Gastroesophageal sphincter (tissue), 4 donors: Measurements from ENCODE around the gene DPF3. TPM values are rescaled to one million over a fixed set of nuclear protein-coding genes. Genes with fewer than 3 reads are reported as not detected.

Source experiments
- ATAC-seq: fragments of 150-250 bp; one replicate; pipeline ENCODE4 v1.9.1; 2016; ENCODE audit warnings: mild to moderate bottlenecking, moderate library complexity
- H3K27ac ChIP-seq, 4 donors: fragments of 200-600 bp; sonication (generic) in 3 of 4; 1 replicate in 3 of 4; 2 replicates in 1 of 4; pipeline ENCODE4 v1.5.1; 2016 to 2019
- H3K27me3 ChIP-seq: fragments of 200-600 bp; sonication (generic); one replicate; pipeline ENCODE4 v1.5.1; 2019
- H3K36me3 ChIP-seq, 2 donors: fragments of 200-600 bp; sonication (generic); one replicate each; pipeline ENCODE4 v1.5.1; 2019; ENCODE audit warnings: control low read depth in 1 of 2
- H3K4me1 ChIP-seq, 3 donors: fragments of 200-600 bp; sonication (generic); 1 replicate in 2 of 3; 2 replicates in 1 of 3; pipeline ENCODE4 v1.5.1; 2016 to 2019; ENCODE audit warnings: control low read depth in 2 of 3
- H3K4me3 ChIP-seq, 2 donors: fragments of 200-600 bp; sonication (generic); one replicate each; pipeline ENCODE4 v1.5.1; 2019; ENCODE audit warnings: mild to moderate bottlenecking in 1 of 2, moderate library complexity in 1 of 2
- H3K9me3 ChIP-seq, 3 donors: fragments of 200-600 bp; sonication (generic); one replicate each; pipeline ENCODE4 v1.5.1; 2017 to 2019; ENCODE audit warnings: control low read depth in 2 of 3
- CTCF ChIP-seq, 4 experiments: fragments of 200-600 bp in 2 of 4; fragments of 450-650 bp in 2 of 4; sonication (generic) in 1 of 4; IDR thresholded peaks; one replicate each; pipeline ENCODE4 v1.5.1; 2017 to 2019; ENCODE audit warnings: antibody characterized with exemption in 4 of 4, mild to moderate bottlenecking in 2 of 4, moderate library complexity in 2 of 4
- EP300 ChIP-seq: sonication (generic); formaldehyde crosslinking; IDR thresholded peaks from one replicate; pipeline ENCODE4 v1.6.1; 2017; ENCODE audit warnings: antibody characterized with exemption, mild to moderate bottlenecking
- POLR2A ChIP-seq, 2 donors: fragments of 450-650 bp; IDR thresholded peaks; one replicate each; pipeline ENCODE4 v1.6.1; 2017; ENCODE audit warnings: antibody characterized with exemption in 2 of 2, mild to moderate bottlenecking in 2 of 2, moderate library complexity in 1 of 2
- POLR2AphosphoS5 ChIP-seq: sonication (generic); formaldehyde crosslinking; IDR thresholded peaks from one replicate; pipeline ENCODE4 v1.6.1; 2017; ENCODE audit warnings: antibody characterized with exemption
- WGBS, 2 donors: methylation state at CpG; one replicate each; pipeline ENCODE4 v1.1.5; 2018; ENCODE audit warnings: low coverage in 1 of 2; 5-methylcytosine and 5-hydroxymethylcytosine counted together
- total RNA-seq, 4 donors: library from RNA; depleted of rRNA; stranded (reverse); fragments of >200 nt; gene quantifications; one replicate each; pipeline ENCODE4 v1.1.0, GENCODE V29; 2016

DPF3 gene
- total RNA-seq, 4 donors from 2014 or later = 0.13 to 4.4 (median 2.1) TPM

GRCh38 chr14:72617391-72618031, 276.4 kb downstream of the DPF3 start:
- Histone ChIP-seq H3K36me3 (no peaks in the 10 kb centered on the region), H3K9me3 (no peaks in the 10 kb centered on the region), H3K4me1 (peaks cover 0 to 53% (median 5%) of the 10 kb centered on the region in 3 donors), H3K27me3 (no peaks in the 10 kb centered on the region), H3K4me3 (no peak overlapping the region), H3K27ac (peak overlapping the region in 3 of 4 donors; percentile 47 to 65 (median 64))
- TF ChIP-seq POLR2A (IDR thresholded peaks at IDR 0.05) (no peak), CTCF (IDR thresholded peaks at IDR 0.05) (no peak), EP300 (no peak), POLR2AphosphoS5 (no peak)
- ATAC-seq = no peak
- WGBS, 2 donors = 22 to 60% methylated on average over 3 to 4 of the region's 20 CpGs

- ATAC-seq = no peak
- WGBS, 2 donors = 78 to 95% methylated on average over 1 to 2 of the region's 7 CpGs
- Histone ChIP-seq H3K9me3 (no peaks in the 10 kb centered on the region), H3K27ac (peak overlapping the region in 3 of 4 donors; percentile 47 to 65 (median 64)), H3K4me1 (peaks cover 0 to 53% (median 5%) of the 10 kb centered on the region in 3 donors), H3K4me3 (no peak overlapping the region), H3K36me3 (no peaks in the 10 kb centered on the region), H3K27me3 (no peaks in the 10 kb centered on the region)
- TF ChIP-seq POLR2AphosphoS5 (no peak), POLR2A (IDR thresholded peaks at IDR 0.05) (no peak), CTCF (IDR thresholded peaks at IDR 0.05) (no peak), EP300 (no peak)
These were observed 277.1 kb downstream of the DPF3 start for GRCh38 chr14:72616811-72617210.

GRCh38 chr14:72616294-72616693, 277.6 kb downstream of the DPF3 start:
- TF ChIP-seq EP300 (no peak), CTCF (IDR thresholded peaks at IDR 0.05) (no peak), POLR2AphosphoS5 (no peak), POLR2A (IDR thresholded peaks at IDR 0.05) (no peak)
- Histone ChIP-seq H3K4me3 (no peak overlapping the region), H3K27ac (peak overlapping the region in 1 of 4 donors; percentile 6), H3K36me3 (no peaks in the 10 kb centered on the region), H3K9me3 (no peaks in the 10 kb centered on the region), H3K4me1 (peaks cover 0 to 53% (median 5%) of the 10 kb centered on the region in 3 donors), H3K27me3 (no peaks in the 10 kb centered on the region)
- WGBS, 2 donors = 44 to 51% methylated on average over 3 to 4 of the region's 4 CpGs
- ATAC-seq = no peak

- H3K27ac ChIP-seq = peak overlapping the region in 3 of 4 donors; percentile 1 to 36 (median 6)
These were observed 278.3 kb downstream of the DPF3 start for GRCh38 chr14:72615451-72616121.

GRCh38 chr14:72614891-72615415, 278.9 kb downstream of the DPF3 start:
- Histone ChIP-seq H3K9me3 (no peaks in the 10 kb centered on the region), H3K4me1 (peaks cover 0 to 53% (median 5%) of the 10 kb centered on the region in 3 donors)

More at GRCh38 chr14:72615451-72616121, 278.3 kb downstream of the DPF3 start:
- no peaks in the 10 kb centered on the region for H3K9me3 ChIP-seq
- H3K4me1 ChIP-seq = peaks cover 0 to 53% (median 5%) of the 10 kb centered on the region in 3 donors
- no peak for TF ChIP-seq EP300
- no peak for ATAC-seq
- no peak overlapping the region for H3K4me3 ChIP-seq
- no peaks in the 10 kb centered on the region for H3K27me3 ChIP-seq
- 47 to 60% methylated on average over 4 to 6 of the region's 9 CpGs for WGBS, 2 donors
- H3K36me3 ChIP-seq = no peaks in the 10 kb centered on the region

More at GRCh38 chr14:72614891-72615415, 278.9 kb downstream of the DPF3 start:
- Histone ChIP-seq H3K36me3 (no peaks in the 10 kb centered on the region), H3K27ac (peak overlapping the region in 1 of 4 donors; percentile 1), H3K4me3 (no peak overlapping the region), H3K27me3 (no peaks in the 10 kb centered on the region)
- no peak for ATAC-seq
- no peak for TF ChIP-seq CTCF (IDR thresholded peaks at IDR 0.05)
- TF ChIP-seq EP300 = no peak
- TF ChIP-seq POLR2AphosphoS5 = no peak
- no peak for TF ChIP-seq POLR2A (IDR thresholded peaks at IDR 0.05)
- no CpG with 5 or more reads among the region's 11 CpGs for WGBS, 2 donors
